Nephron progenitor cell (in vitro differentiated cells): ENCODE measurements around the gene CCDC187.

Source experiments
- DNase-seq: peaks from one replicate; pipeline ENCODE4 v3.0.0; 2021
- H3K27ac Mint-ChIP-seq: 2 replicates; pipeline ENCODE4 v1.8.0; 2021; ENCODE audit warnings: mild to moderate bottlenecking, moderate library complexity, mixed read lengths
- H3K27me3 Mint-ChIP-seq: 2 replicates; pipeline ENCODE4 v1.8.0; 2021; ENCODE audit warnings: mild to moderate bottlenecking, low read depth, mixed read lengths; ENCODE audit not compliant: poor library complexity
- H3K36me3 Mint-ChIP-seq: 2 replicates; pipeline ENCODE4 v1.8.0; 2021; ENCODE audit warnings: low read depth, mixed read lengths
- H3K4me1 Mint-ChIP-seq: 2 replicates; pipeline ENCODE4 v1.8.0; 2021; ENCODE audit warnings: mixed read lengths
- H3K4me3 Mint-ChIP-seq: 2 replicates; pipeline ENCODE4 v1.8.0; 2021; ENCODE audit warnings: mild to moderate bottlenecking, moderate library complexity, mixed read lengths
- H3K9me3 Mint-ChIP-seq: 2 replicates; pipeline ENCODE4 v1.8.0; 2021; ENCODE audit warnings: mild to moderate bottlenecking, moderate library complexity, mixed read lengths
- CTCF ChIP-seq: fragments of 200-600 bp; sonication (generic); IDR thresholded peaks from 2 replicates; pipeline ENCODE4 v1.5.0; 2021; ENCODE audit warnings: antibody characterized with exemption

Gene CCDC187

GRCh38 chr9:136341042-136341655 is 37.3 kb upstream of the CCDC187 start:
- Mint-ChIP-seq H3K4me1 (peaks cover 37% of the 10 kb centered on the region), H3K27me3 (no peaks in the 10 kb centered on the region), H3K4me3 (no peak overlapping the region), H3K9me3 (no peaks in the 10 kb centered on the region), H3K27ac (no peak overlapping the region), H3K36me3 (no peaks in the 10 kb centered on the region)
- TF ChIP-seq CTCF = no peak
- no peak for DNase-seq

GRCh38 chr9:136340356-136341041 is 36.6 kb upstream of the CCDC187 start:
- no peak overlapping the region for H3K27ac Mint-ChIP-seq
- no peak overlapping the region for H3K4me3 Mint-ChIP-seq
- no peak for DNase-seq
- no peaks in the 10 kb centered on the region for H3K9me3 Mint-ChIP-seq
- H3K4me1 Mint-ChIP-seq = peaks cover 31% of the 10 kb centered on the region
- H3K27me3 Mint-ChIP-seq = no peaks in the 10 kb centered on the region
- no peaks in the 10 kb centered on the region for H3K36me3 Mint-ChIP-seq
- TF ChIP-seq CTCF = no peak

- no peak for DNase-seq
- H3K4me1 Mint-ChIP-seq = peaks cover 27% of the 10 kb centered on the region
- H3K9me3 Mint-ChIP-seq = no peaks in the 10 kb centered on the region
- no peak overlapping the region for H3K4me3 Mint-ChIP-seq
- H3K27me3 Mint-ChIP-seq = no peaks in the 10 kb centered on the region
- H3K36me3 Mint-ChIP-seq = no peaks in the 10 kb centered on the region
- no peak for TF ChIP-seq CTCF
- no peak overlapping the region for H3K27ac Mint-ChIP-seq
Observed at GRCh38 chr9:136339958-136340310, 36.0 kb upstream of the CCDC187 start.

- Mint-ChIP-seq H3K27me3 (no peaks in the 10 kb centered on the region), H3K27ac (no peak overlapping the region), H3K36me3 (no peaks in the 10 kb centered on the region), H3K4me3 (no peak overlapping the region), H3K4me1 (peaks cover 22% of the 10 kb centered on the region), H3K9me3 (no peaks in the 10 kb centered on the region)
- TF ChIP-seq CTCF = peak; percentile 97
- peak; percentile 84 for DNase-seq
Observed at GRCh38 chr9:136339173-136339957, 35.5 kb upstream of the CCDC187 start.

GRCh38 chr9:136338511-136338910 is 34.6 kb upstream of the CCDC187 start:
- Mint-ChIP-seq H3K27me3 (no peaks in the 10 kb centered on the region), H3K4me3 (no peak overlapping the region), H3K9me3 (no peaks in the 10 kb centered on the region), H3K36me3 (no peaks in the 10 kb centered on the region), H3K27ac (no peak overlapping the region), H3K4me1 (peaks cover 18% of the 10 kb centered on the region)
- DNase-seq = no peak
- TF ChIP-seq CTCF = no peak
